GDM1 (cell line): Measurements from ENCODE around the gene KCNC1.

ENCODE experiments used
- DNase-seq: peaks from one replicate; lab custom pipeline; 2025; lab: John Stamatoyannopoulos, UW

KCNC1 gene

DNA sequence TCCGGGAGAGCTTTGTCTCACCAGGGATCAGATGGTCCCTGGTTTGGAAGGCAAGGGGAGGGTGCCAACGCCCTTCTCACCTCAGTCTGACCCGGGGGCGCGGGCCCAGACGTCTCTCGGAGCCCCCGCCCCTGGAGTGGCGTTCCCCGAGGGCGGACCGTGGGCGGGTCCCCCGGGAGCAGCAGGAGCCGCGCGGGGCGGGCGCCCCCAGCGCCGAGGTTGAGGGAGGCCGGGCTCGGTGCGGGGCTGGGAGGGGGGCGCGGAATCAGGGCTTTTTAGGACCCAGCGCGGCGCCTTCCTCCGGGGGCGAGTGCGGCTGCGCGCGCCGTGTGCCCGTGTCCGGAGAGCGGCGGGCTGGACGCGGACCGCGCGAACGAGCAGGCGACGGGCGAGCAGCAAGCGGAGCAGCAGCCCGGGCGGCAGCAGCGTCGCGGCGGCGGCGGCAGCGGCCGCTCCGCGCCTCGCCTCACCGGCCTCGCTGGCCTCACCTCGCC is at the start of gene KCNC1:
Gene KCNC1 (plus strand): TSS at position 364 of the 494 bp plus-strand sequence. CDS start 1,222 bp downstream, outside the sequence.
- no peak for DNase-seq

DNA sequence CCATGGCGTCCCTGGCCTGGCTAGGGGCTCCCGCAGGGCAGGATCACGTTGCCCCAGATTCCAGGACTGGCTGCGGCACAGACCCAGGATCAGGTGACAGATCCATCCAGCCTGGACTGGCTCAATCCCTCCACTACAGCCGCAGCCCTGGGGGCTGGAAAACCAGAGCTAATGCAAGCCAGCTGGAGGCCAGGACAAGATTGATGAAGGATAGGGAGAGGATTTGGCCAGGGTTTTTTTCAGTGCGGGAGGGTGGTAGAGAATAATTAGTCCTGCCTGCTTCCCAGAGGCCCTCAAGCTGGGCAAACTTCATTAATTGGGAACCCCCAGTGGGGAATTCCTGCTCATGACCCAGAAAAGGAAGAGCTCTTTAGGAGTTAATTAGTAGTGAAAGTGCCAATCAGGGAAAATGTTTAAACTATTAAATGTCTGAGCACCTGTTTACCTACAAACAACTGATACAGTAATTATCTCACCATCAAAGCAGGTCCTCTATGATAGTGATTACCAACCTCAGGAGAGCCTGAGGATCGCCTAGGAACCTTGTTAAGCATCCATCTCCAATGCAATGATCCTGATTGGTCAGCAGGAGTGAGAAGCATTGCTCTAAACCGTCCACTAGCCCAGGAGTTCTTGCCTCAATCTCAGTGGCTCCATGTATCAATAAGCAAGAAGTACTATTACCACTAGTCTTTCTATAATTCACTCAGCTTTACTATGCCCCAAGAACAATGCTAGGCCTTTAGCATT is 48.2 kb upstream of the KCNC1 start:
- no peak for DNase-seq

DNA sequence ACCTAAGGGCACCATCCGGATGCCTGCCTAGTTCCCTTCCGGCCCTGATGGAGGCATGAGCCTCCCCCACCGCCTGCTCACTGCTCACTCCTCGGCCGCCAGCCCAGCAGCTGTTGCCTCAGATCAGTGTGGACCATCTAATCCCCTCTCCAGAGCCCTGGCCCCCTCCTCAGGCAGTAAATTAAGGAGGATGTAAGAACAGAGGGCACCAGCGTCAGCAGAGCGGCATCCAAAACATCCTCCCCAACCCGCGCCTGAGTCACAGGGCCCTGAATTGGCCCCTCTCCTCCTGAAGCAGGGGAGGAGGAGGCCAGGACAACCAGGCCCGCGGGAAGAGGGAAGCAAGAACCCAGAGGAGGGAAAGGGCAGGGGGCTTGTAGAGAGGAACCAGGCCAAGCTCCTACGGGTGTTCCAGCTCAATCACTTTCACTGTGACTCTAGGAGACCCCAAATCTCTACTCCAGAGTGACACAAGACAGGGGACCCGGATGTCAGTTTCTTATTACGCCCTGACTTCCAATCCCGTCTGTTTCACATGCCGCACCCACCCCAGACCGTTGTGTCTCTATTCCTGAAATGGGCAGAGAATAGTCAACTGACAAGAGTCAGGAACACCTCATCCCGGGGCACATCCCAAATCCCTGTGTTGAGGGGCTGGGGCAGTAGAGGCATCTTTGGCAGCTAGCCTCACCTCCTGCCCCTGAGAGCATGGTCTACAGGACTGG is 46.5 kb upstream of the KCNC1 start:
- no peak for DNase-seq

DNA sequence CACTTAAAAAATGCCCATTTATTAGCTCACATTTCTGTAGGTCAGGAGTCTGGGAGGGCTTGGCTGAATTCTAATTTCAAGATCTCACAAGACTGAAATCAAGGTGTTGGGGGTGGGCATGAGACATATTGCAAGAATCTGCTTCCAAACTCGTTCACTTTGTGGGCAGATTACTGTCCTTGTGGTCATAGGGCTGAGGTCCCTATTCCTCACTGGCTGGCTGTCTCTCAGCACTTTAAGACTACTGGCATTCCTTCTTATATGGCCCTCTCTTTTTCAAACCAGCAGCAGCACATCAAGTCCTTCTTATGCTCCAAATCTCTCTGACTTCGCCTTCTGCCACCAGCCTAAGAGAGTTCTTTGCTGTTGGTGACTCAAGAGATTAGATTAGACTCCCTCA is 43.0 kb upstream of the KCNC1 start:
- DNase-seq: no peak

DNA sequence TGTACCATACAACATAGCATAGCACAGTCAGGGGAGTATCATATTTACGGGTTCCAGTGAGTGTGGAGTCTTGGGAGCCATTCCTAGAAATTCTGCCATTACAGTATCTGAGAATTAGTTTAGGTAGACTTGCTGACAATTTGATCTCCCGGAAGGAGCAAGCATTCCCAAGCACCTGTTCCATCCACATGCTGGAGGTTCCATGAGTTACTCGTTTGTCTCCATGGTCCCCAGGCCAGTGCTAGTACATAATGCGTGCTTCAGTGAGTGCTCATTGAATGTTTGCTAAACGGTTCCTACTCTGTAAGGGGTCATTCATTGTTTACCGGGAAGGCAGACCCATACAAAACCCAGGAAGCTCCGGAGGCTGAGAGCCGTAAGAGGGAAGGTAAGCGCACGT is 42.6 kb upstream of the KCNC1 start:
- DNase-seq: no peak

DNA sequence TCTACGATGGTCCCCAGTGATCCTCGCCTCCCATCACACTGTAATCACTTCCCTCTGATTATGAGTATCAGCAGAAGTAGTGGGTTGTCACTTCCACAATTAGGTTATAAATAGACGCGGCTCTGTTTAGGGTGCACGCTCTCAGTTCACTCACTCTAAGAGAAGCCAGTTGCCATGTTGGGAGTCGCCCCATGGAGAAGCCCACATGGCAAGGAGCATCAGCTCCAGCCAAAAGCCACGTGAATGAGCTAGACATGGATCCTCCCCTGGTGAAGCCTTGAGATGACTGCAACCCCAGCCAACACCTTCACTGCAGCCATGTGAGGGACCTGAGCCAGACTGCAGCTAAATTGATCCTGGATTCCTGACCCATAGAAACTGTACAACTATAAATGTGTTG is 41.6 kb upstream of the KCNC1 start:
- DNase-seq: no peak

DNA sequence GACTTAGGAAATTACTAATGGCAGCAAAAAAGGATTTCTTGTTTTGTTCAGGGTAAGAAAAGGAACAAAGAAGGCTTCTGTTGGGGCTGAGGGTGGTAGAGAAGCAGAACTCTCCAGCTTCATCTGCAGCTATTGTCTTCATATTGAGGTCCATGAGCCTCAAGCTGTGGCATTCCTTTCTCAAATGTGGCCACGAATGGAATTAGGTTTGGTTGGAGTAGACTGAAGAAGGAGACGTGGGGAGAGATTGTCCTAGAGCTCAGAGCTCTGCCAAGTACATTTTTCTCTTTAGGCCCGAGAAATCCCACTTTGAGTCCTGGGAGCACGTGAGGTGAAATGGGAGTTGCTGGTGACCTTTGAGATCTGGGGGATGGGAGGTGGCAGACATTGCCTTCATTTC is 41.0 kb upstream of the KCNC1 start:
- DNase-seq: no peak

DNA sequence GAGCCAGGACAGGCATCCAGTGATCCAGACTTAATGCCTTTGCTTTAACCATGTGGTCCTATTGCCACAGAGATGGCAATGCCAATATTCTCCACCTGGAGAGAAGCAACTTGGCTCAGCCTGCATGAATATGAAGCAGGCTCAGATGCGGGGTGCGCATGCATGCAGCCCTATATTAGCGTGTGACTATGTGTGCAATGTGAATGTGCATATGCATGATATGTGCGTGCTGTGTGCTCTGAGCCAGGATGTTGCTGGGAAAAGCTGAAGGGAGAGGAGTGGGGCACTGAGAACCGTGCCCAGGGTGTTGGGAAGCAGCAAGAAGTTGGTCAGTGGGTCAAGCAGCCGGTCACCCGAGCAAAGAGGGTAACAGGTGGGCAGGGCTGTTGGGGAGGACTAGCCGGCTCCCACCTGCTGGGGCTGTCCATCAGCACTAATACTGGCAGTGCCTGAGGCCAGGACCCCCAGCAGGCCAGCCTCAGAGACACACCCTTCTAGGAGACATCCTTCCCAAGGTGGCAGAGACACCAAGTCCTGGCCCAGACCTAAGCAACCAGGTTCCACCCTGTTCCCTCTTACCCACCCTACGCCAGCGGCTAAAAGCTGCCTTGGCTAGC is 40.0 kb upstream of the KCNC1 start:
- DNase-seq: no peak

DNA sequence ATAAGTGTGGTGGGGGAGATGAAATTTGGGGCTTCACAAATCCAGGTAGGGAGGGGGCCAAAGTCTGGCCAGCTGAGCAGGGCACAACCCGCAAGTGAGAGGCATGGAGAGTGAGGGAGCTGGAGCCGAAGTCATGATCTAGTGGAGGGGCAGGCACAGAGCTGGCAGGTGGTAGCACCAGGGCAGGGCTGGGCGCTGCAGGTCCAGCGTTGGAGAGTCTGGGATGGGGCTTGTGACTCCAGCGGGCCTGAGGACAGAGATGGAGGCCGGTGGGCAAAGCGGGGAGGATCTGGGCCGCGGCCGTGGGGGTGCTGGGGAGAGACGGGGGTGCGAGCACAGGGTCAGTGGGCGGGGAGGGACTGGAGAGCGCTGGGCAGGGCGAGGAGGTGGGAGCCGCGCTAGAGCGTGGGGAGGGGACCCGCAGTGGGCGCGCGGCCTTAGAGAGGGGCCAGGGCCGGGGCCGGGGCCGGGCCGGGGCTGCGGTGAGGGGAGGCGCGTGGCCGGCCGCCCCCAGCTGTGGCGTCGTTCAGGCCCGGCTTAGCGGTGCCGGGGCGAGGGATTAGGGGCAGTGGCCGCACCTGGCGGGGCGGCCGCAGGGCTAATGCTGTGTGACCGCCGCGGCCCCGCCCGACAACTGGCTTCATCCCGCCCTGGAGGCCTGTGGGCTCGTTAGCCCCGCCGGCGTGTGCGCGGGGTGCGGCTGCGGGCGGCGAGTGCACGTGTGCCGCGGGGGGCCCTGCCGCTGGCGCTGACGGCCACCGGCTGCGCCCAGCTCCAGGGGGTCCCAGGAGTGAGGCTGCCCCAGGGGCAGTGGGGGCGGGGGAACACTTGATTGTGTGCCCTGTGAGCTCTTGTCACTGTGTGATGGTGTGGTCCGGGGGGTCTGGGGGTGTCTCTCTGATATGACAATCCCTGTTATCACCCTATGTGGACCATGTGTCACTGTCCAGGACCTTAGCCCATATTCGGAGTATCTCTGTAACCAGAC is 38.8 kb upstream of the KCNC1 start:
- no peak for DNase-seq

DNA sequence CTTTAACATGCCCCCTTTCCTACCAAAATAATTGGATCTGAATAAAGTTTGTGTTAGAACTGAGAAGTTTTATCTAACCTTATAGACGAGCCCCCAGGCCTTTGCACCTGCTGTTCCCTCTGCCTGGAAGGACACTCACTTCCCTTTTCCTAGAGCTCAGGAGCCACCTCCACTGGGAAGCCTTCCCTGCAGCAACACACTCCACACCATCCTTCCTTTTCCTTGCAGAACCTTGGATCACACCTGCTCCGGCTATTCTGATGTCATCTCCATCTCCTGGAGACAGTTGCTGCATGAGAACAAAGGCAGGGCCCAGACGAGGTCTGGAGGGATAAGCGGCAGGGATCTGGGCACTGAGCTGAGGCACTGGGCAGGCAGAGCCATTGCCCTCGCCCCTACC is 37.8 kb upstream of the KCNC1 start:
- DNase-seq: no peak

DNA sequence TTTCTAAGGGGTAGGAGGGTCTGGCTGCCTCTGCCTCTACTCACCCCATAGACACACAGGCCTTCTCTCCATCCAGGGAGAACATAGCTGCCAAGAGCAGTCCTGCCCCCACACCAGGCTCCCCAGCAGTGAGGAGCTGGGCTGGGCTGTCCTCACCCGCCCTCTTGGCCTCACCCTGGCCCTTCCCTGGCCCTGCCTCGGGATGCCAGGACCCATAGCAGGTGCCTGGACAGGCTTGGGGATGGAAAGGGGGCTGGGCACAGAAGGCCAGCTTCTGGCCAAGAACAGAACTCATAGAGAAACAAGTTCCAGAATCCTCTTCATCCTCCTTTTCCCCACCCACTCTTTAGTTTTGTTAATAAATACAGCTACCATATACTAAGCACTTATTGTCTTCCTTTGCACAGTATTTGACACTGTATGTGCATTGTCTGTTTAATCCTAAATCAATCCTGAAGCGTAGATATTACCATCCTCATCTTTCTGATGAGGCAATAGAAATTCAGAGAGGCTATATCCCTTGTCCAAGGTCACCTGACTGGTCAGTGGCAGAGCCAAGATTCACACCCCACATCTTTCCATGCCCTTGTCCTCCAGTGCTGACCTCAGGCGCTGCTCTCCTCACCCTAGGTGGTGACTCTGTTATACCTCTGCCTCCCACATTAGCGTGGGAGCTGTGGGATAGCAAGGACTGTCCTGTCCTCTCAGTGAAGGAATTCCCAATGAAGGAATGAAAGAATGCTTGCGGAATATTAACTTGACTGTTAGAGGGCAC is 37.2 kb upstream of the KCNC1 start:
- DNase-seq: no peak

DNA sequence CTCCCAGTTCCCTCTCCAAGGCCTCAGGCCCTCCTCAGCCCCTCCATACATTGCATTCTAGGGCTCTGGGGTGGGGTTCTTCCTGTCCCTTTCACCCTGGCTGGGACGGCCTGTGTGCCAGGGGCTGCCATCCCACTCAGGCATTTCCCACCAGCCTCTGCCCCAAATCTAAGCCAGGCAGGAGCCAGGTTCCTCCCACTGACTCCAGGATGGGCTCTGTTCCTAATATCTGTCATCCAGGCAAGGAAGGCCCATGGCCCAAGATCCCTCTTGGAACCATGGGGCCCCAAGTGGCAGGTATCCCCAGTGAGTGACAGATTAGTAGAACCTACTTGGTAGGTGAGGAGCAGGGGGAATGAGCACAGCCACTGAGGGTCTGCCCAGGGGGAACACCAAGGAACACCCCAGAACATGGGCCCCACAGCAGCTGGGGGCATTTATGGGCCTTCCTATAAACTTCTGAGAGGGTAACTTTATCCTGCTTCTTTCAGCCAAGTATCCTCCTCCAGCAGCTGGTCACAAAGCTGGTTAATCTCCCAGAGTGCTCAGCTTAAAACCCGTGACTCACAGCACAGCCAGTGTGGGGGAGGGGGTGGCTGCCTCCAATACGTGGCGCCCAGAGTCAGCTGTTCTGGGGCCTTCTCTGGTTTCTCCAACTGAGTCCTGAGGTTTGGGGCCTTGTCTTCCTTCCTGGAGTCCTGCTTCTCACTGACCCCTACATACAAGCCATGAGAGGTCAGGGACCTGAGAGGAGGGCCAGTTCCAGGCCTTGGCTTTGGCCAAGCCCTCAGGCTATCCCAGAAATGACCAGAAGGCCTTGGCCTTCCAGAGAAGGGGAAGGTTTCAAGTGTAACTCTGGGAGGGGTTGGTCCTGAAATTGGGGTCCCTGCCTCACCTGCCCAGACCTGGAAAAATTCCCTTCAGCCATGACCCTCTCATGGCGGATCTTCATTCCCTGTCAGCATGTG is 35.1 kb upstream of the KCNC1 start:
- DNase-seq: no peak

DNA sequence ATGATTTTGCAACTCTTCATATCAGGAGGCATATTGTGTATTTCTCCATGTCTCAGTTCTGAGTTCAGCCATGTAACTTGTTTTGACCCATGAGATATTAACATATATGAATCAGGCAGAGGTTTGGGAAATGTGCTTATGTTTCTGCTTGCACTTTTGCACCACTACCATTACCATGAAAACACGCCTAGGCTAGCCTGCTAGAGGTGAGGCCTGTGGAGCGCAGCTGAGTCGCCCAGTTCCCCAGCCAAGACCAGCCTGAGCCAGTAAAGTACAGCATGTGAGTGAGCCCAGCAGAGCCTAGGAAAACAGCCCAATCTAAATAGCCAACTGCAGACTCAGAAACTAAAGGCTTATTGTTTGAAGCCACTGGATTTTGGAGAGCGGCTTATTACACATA is 33.6 kb upstream of the KCNC1 start:
- no peak for DNase-seq

DNA sequence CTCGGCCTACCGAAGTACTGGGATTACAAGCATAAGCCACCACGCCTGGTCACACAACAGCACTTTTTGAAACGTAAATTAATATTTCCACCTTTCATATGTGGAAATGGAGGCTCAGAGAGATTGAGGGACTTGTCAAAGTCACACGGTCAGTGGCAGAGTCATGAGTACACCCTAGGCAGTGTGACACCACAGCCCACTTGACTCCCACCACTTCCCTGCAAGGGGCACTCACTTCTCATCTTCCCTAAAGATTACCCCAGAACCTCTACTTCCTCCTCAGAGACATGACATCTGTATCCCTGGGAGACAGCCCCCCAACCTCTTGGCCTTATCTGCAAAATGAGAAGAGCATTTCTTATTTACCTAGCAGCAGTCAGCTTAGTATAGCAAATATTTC is 31.7 kb upstream of the KCNC1 start:
- no peak for DNase-seq

DNA sequence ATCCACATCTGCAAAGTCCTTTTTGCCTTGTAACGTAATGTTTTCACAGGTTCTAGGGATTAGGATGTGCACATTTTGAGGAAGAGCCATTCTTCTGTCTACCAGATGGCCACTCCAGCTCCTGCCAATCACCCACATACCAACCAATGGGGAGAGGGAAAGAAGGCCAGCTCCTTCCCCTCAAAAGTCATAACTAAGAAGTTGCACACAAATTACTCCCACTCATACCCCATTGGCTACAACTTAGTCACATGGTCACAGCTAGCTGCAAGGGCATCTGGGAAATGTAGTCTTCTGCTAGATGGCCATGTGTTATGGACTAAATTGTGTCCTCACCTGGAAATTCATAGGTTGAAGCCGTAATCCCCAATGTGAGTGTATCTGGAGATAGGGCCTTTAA is 30.6 kb upstream of the KCNC1 start:
- DNase-seq: no peak

DNA sequence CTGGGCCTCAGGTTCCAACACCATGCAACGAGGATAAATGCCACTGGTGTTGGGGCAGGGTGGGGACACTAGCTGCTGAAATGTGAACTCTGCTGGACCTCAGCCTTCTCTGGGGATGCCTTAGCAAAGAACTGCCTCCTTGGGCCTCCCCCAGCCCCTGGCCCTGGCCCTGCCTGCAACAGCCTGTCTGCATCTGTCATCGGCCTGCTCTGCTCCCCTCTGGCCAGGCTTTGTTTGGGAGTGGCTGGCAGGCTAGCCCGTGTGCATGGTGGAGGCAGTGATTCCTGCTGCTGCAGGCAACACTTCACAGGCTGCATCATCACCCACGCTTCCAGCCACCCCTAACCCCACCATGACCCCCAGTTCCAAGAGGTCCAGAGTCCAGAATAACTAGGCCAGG is 26.8 kb upstream of the KCNC1 start:
- no peak for DNase-seq

DNA sequence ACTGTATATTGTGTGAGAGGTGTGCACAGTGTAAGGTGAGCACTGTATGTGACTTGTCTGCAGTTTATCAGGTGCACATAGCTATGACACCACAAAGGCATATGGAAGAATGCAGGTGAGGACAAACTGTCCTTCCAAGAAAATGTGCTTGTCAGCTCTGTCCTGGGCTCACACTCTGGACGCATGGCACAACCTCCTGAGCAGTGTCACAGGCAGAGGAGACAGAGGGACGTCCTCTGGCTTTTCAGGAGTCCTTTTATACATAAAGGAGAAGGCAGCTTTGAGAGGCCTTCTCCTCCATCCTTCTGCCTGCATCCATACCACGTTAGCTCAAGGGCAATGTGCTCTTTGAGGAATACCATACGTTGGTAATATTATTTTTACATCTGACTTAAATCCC is 22.7 kb upstream of the KCNC1 start:
- DNase-seq: no peak

DNA sequence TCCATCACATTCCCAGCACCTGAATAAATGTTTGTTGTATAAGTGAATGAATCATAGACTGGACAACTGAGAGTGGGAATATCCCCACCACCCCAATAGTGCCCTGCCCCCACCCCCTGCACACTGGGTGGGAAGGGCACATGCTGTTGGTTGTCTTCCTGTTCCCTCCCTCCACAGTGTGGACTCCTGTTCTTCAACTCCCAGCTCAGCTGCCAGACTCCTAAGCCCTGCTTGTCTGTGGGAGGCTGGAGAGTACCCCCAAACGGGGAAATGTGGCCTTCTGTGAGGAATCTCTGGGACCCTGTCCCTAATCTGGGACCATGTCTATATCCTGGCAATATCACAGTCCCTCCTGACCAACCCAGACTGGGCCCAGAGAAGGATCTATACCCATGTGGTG is 20.7 kb upstream of the KCNC1 start:
- no peak for DNase-seq

DNA sequence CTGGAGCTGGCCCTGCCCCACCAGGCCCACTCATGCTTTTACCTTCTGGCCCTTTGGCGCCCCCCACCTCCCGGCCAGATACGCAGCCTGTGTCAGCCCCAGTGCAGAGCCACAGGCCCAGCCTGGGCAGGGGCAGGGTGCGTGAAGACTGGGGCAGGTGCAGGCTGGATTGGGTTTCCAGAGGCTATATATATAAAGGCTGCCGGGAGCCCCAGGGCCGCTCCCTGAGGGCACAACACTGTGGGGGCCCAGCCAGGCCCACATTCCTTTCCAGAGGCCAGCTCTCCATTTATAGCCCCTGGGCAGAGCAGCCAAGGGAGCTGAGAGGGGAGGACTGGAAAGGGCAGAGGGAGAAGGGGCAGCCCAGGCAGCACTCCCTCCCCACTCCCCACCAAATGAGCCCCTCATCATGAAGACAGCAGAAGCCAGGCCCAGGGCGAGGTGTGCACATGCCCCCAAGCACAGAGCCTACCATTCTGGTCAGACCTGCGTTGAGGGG is 20.2 kb upstream of the KCNC1 start:
- no peak for DNase-seq

DNA sequence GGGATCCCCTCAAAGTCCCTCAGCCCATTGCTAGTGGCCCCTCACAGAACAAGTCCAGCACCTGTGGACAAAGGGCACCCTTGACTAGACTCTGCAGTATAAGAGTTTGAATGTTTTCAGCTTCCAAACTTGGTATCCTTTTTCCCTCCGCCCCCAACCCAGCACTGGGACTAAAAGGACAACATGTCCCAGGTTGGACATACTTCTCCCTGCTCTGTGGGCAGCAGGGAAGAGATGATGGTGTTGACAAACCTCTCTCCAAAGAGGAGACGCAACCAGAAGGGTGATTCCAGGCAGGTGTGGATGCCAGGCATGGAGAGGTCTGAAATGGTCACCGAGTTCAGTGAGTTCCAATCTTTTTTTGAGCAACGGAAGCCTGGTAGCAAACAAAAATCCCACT is 19.7 kb upstream of the KCNC1 start:
- no peak for DNase-seq
